Endothelial cell of umbilical vein (primary cell): ENCODE results near the gene GAS7. TPM values are rescaled to one million over a fixed set of nuclear protein-coding genes. Genes with fewer than 3 reads are reported as not detected.

Experiments
- BruUV-seq: library from RNA; stranded (reverse); fragments of 400-500 nt; replicated peaks from 2 replicates; lab custom pipeline; 2021; lab: Mats Ljungman, UMichigan
- CTCF ChIA-PET: fragments of 300-600, 350-600 bp; sonication (Branson Sonifier 250); formaldehyde crosslinking; loops from one replicate; lab custom pipeline; 2021; ENCODE audit warnings: antibody characterized with exemption, inconsistent platforms; lab: Charles Lee
- POLR2A ChIA-PET: fragments of 300-600, 350-600 bp; sonication (Branson Sonifier 250); formaldehyde crosslinking; loops from one replicate; lab custom pipeline; 2021; ENCODE audit warnings: antibody characterized with exemption, inconsistent platforms; lab: Charles Lee
- DNase-seq: peaks from one replicate; pipeline ENCODE4 v3.0.0-alpha.2; 2011; ENCODE audit warnings: low read depth, low spot score
- FAIRE-seq: peaks from 2 replicates; lab custom pipeline; 2011; peaks lifted over from hg19 to GRCh38; lab: Jason Lieb, UNC
- H2AFZ ChIP-seq: 2 replicates; pipeline ENCODE4 v1.6.0; 2012; ENCODE audit warnings: low read depth, low read length, control low read depth, inconsistent platforms
- H3K27ac ChIP-seq: 2 replicates; pipeline ENCODE4 v1.5.1; 2011; ENCODE audit warnings: low read depth, mild to moderate bottlenecking, control low read depth, low read length, moderate library complexity; ENCODE audit not compliant: insufficient read depth
- H3K27me3 ChIP-seq, 2 experiments: 2 replicates each; pipeline versions ENCODE4 v1.6.0 to v1.6.1; 2011; ENCODE audit warnings: low read length in 2 of 2, mixed read lengths in 1 of 2; ENCODE audit not compliant: control insufficient read depth in 2 of 2, insufficient read depth in 2 of 2
- H3K36me3 ChIP-seq, 2 experiments: 2 replicates in 1 of 2; 3 replicates in 1 of 2; pipeline ENCODE4 v1.5.1; 2011; ENCODE audit warnings: low read length in 2 of 2, mild to moderate bottlenecking in 1 of 2, moderate library complexity in 1 of 2; ENCODE audit not compliant: control insufficient read depth in 2 of 2, insufficient read depth in 2 of 2; ENCODE audit errors: extremely low read depth in 1 of 2
- H3K4me1 ChIP-seq: 3 replicates; pipeline ENCODE4 v1.5.1; 2011; ENCODE audit warnings: mild to moderate bottlenecking, low read length; ENCODE audit not compliant: control insufficient read depth, insufficient read depth; ENCODE audit errors: extremely low read depth
- H3K4me2 ChIP-seq: 2 replicates; pipeline ENCODE4 v1.6.1; 2011; ENCODE audit warnings: low read length, control low read depth, mixed read lengths; ENCODE audit not compliant: insufficient read depth
- H3K4me3 ChIP-seq, 3 experiments: fragments of 200-600 bp in 1 of 3; sonication (generic), shearing (Covaris generic) in 1 of 3; replicated peaks in 1 of 3; 2 replicates each; pipeline ENCODE4 v1.5.1; 2011 to 2016; ENCODE audit warnings: control low read depth in 3 of 3, low read length in 3 of 3, mild to moderate bottlenecking in 2 of 3, inconsistent platforms in 1 of 3, low read depth in 1 of 3, moderate library complexity in 1 of 3; ENCODE audit not compliant: insufficient read depth in 1 of 3
- H3K79me2 ChIP-seq: 2 replicates; pipeline ENCODE4 v1.6.0; 2012; ENCODE audit warnings: low read length, inconsistent platforms; ENCODE audit not compliant: control insufficient read depth, insufficient read depth
- H3K9ac ChIP-seq: replicated peaks from 2 replicates; pipeline ENCODE3; 2011; ENCODE audit warnings: low read length, control low read depth; ENCODE audit not compliant: insufficient read depth; ENCODE audit errors: extremely low read depth
- H3K9me1 ChIP-seq: replicated peaks from 3 replicates; pipeline ENCODE4 v1.6.0; 2011; ENCODE audit warnings: mild to moderate bottlenecking, low read length; ENCODE audit not compliant: control insufficient read depth, insufficient read depth; ENCODE audit errors: extremely low read depth
- H3K9me3 ChIP-seq: replicated peaks from 2 replicates; pipeline ENCODE4 v1.5.1; 2012; ENCODE audit warnings: low read length, inconsistent platforms; ENCODE audit not compliant: control insufficient read depth, insufficient read depth
- H4K20me1 ChIP-seq: replicated peaks from 2 replicates; pipeline ENCODE3; 2011; ENCODE audit warnings: mild to moderate bottlenecking, low read length; ENCODE audit not compliant: control insufficient read depth, insufficient read depth; ENCODE audit errors: extremely low read depth
- EZH2 ChIP-seq: IDR thresholded peaks from 2 replicates; pipeline ENCODE4 v1.6.1; 2012; ENCODE audit warnings: borderline replicate concordance, low read depth, mild to moderate bottlenecking, moderate library complexity, low read length, inconsistent platforms; ENCODE audit not compliant: severe bottlenecking
- GATA2 ChIP-seq: IDR thresholded peaks from 2 replicates; pipeline ENCODE4 v1.7.0; 2011; ENCODE audit warnings: low read depth, mild to moderate bottlenecking, moderate library complexity, mixed read lengths, low read length; ENCODE audit not compliant: insufficient read length, insufficient read depth
- dilution Hi-C: fragments of 300-500 bp; cut with MboI; formaldehyde crosslinking; loops from one replicate; pipeline ENCODE4 v1.15.0; 2019; ENCODE audit warnings: low sequenced_read_pairs; ENCODE audit not compliant: extremely low pct_ligation_motif_present
- intact Hi-C: fragments of 100-400 bp; cut with micrococcal nuclease; formaldehyde crosslinking; loops from one replicate; pipeline ENCODE4 v1.10.0; 2022
- polyA plus RNA-seq, 4 experiments: library from polyadenylated mRNA; depleted of rRNA in 3 of 4; stranded (reverse) in 3 of 4; unstranded in 1 of 4; fragments of >200 nt; gene quantifications; 2 replicates each; pipeline versions ENCODE4 v1.2.1 to v1.2.3, GENCODE V29; 2011 to 2012; ENCODE audit warnings: missing spikeins in 1 of 4
- total RNA-seq: library from RNA; stranded (reverse); gene quantifications from 2 replicates; pipeline ENCODE4 v1.2.3, GENCODE V29; 2021
- TF ChIP-seq, protein P1 (sequence below): IDR thresholded peaks from 2 replicates; pipeline ENCODE4 v1.6.1; 2011; ENCODE audit not compliant: insufficient read depth, insufficient read length

The GAS7 gene
- total and polyA plus RNA-seq, 2 donors (not counting 3 experiments of a cell fraction or from before 2014, with no cell fraction given), result not detected

DNA sequence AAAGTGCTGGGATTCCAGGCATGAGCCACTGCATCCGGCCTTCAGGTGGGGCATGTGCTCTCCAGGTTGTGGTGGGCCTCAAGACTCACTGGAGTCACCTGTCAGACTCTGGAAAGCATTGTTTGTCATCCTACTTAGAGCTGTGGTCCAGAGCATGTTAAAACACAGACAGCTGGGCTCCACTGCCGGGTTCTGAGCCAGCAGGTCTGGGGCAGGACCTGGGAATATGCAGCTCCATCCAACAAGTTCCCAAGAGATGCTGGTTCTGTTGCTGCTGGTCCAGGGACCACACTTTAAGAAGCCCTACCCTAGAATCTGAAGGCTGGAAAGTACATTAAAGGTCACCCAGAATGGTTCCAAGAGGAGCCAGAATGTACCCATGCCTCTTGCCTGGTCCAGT is 75.3 kb downstream of the GAS7 start:
- H3K27me3 ChIP-seq, result no peaks in the 10 kb centered on the region
- no peak overlapping the region for H3K27ac ChIP-seq
- H2AFZ ChIP-seq, result no peak overlapping the region
- H3K9ac ChIP-seq, result no peak overlapping the region
- peaks cover 2% of the 10 kb centered on the region for H3K9me3 ChIP-seq
- DNase-seq (no peak), FAIRE-seq (no peak)
- no peaks in the 10 kb centered on the region for H3K4me1 ChIP-seq
- no peak overlapping the region for H3K4me3 ChIP-seq
- no peaks in the 10 kb centered on the region for H3K79me2 ChIP-seq
- no peaks in the 10 kb centered on the region for H3K9me1 ChIP-seq
- no peak for TF ChIP-seq GATA2
- CTCF ChIA-PET, result no interaction called here
- intact Hi-C loops, result no loop called here
- no peaks in the 10 kb centered on the region for H4K20me1 ChIP-seq
- no TSS peak for BruUV-seq
- H3K4me2 ChIP-seq, result no peak overlapping the region
- dilution Hi-C loops, result no loop called here
- POLR2A ChIA-PET, result no interaction called here
- H3K36me3 ChIP-seq, result no peaks in the 10 kb centered on the region

DNA sequence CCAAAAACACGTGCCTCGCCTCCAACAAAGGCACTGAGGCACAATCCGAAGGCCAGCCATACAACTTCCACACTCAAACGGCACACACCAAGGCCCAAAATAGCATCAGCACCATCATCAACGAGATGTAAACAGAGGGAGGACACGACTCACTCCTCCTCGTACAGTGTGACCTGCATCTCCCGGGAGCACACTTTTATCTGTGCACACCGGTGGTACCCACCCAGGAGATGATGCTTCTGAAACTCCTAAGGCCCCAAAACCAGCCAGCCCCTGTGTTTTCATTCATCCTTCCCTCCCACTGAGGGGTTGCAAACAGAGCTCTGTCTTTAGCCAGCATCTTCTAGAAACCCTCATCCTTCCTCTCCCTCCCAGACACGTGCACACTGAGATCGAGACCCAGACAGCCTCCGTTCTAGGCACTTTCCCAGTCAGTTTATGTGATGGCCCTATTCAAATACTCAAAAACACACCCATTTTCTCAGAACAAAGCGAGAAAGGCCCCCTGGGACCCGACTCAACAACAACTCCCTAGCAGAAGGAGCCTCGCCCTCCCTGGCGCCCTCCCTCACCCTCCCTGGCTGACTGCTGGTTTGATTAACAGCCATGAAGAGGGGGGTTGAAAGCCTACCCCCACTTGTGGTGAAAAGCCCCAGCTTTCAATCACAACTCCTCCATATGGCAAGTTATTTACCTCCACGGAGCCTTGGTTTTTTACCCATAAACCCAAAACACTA is 76.3 kb downstream of the GAS7 start:
- no peak overlapping the region for H2AFZ ChIP-seq
- intact Hi-C loops (no loop called here), dilution Hi-C loops (no loop called here)
- no peak overlapping the region for H3K27ac ChIP-seq
- no peak for FAIRE-seq
- H3K9me1 ChIP-seq, result no peaks in the 10 kb centered on the region
- no peak overlapping the region for H3K4me2 ChIP-seq
- POLR2A ChIA-PET, result no interaction called here
- no TSS peak for BruUV-seq
- no peaks in the 10 kb centered on the region for H3K27me3 ChIP-seq
- H4K20me1 ChIP-seq, result no peaks in the 10 kb centered on the region
- CTCF ChIA-PET, result no interaction called here
- no peaks in the 10 kb centered on the region for H3K4me1 ChIP-seq
- no peak overlapping the region for H3K4me3 ChIP-seq
- no peaks in the 10 kb centered on the region for H3K79me2 ChIP-seq
- no peaks in the 10 kb centered on the region for H3K36me3 ChIP-seq
- DNase-seq, result no peak
- TF ChIP-seq, protein P1, sequence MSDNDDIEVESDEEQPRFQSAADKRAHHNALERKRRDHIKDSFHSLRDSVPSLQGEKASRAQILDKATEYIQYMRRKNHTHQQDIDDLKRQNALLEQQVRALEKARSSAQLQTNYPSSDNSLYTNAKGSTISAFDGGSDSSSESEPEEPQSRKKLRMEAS, result no peak
- no peak for TF ChIP-seq EZH2
- H3K9me3 ChIP-seq, result peaks cover 4% of the 10 kb centered on the region
- H3K9ac ChIP-seq, result no peak overlapping the region
